GM20431 (cell line): Measurements from ENCODE around the gene SNX6.
"Not testable (repeated sequence)": the region's sequence is repeated elsewhere in the genome, so short reads cannot be mapped to it uniquely, and the experiment has no call there.

Source experiments
- in situ Hi-C: fragments of 300-500 bp; cut with MseI, MboI; formaldehyde crosslinking; loops from one replicate; pipeline ENCODE4 v1.15.0; 2020; ENCODE audit warnings: low sequenced_read_pairs; ENCODE audit not compliant: unreplicated experiment

The SNX6 gene

DNA sequence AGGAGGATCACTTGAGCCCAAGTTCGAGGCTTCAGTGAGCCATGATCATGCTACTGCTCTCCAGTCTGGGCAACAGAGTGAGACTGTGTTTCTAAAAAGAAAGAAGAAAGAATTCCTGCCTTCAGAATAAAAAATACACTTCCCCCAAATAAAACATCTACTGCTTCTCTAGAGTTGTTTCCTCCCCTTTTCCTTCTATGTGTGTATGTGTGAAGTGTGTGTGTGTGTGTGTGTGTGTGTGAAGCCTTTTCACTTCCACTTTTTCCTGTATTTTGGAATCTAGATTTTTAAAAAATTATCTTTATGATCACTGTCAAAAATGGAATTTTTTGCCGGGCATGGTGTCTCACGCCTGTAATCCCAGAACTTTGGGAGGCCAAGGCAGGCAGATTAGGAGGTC, 12.6 kb upstream of the SNX6 start:
- in situ Hi-C loops: no loop called here

DNA sequence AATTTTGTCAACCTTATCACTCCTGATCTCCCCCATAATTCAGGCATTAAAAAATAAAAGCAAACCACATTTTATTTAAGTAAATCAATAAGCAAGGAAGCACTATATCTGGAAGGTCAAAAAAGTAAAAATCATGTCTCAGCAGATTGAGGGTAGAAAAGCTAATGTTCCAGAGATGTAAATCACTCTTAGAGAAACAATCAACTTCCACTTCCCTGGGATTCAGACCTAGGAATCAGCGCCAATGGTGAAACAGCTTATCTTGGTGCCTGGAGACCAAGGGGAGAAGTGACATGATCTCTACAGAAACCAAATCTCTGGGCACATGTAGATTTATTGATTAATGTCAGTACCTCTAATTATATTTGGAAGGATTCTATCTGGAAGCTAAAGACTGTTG, 10.9 kb upstream of the SNX6 start:
- in situ Hi-C loops: no loop called here

DNA sequence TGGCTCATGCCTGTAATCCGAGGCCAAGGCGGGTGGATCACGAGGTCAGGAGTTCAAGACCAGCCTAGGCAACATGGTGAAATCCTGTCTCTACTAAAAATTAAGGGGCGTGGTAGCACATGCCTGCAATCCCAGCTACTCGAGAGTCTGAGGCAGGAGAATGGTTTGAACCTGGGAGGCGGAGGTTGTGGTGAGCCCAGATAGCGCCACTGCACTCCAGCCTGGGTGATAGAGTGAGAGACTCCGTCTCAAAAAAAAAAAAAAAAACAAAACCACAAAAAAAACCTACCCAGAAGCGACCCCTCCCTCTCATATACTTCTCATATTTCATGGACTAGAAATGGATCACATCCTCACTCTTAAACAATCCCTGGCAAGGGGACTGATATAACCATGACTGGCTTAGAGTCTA, 4.4 kb upstream of the SNX6 start:
- in situ Hi-C loops: not testable (repeated sequence)

DNA sequence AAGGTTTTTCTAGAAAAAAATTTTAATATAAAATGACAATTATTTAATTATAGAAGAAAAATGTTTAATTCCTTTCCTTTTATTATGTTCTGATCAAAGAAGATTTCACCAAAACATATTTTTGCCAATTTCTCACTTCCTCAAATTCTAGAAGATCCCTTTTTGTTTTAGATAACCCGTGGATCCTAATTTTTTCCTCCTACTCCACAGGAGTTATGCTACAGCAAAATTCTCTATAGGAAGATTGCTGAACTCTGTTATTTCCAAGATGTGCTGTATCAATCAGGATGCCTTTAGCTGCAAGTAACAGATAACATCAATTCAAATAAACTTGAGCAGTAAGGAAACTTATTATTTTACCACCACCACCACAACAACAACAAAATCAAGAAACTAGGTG, 3.8 kb upstream of the SNX6 start:
- in situ Hi-C loops: no loop called here

DNA sequence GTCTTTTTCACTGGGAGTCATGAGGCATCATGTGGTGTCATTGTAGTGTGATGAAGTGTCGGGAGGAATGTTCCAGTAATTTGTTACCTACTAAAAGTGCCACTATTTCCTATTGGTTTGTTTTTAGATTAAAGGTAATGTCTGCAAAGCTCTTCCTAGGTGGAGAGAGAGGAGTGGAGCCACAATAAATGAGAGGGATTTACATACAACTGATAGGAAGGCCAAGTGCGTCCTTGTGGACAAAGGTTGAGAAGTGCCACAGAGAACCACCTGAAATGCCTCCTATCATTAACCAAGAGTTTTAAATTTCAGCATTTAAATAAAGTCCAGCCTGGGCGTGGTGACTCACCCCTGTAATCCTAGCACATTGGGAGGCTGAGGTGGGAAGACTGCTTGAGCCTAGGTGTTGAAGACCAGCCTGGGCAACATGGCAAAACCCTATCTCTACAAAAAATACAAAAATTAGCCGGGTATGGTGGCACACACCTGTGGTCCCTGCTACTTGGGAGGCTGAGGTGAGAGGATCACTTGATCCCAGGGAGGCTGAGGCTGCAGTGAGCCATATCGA, 2.5 kb upstream of the SNX6 start:
- in situ Hi-C loops: no loop called here

DNA sequence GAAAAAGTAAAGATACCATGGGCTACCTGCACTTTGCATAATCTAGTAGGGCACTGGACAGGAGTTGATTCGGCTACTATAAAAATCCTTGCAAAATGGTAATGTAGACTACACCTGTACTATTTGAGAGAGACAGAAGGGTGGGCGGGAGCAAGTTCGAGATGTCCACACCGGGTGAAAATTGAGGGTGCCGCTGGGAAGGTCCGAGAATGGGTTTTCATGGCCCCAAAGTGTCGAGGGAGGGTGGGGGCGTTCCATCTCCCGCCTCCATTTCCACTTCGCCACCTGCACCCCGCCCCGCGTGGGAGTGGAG, 648 bp downstream of the SNX6 start:
- in situ Hi-C loops: no loop called here

DNA sequence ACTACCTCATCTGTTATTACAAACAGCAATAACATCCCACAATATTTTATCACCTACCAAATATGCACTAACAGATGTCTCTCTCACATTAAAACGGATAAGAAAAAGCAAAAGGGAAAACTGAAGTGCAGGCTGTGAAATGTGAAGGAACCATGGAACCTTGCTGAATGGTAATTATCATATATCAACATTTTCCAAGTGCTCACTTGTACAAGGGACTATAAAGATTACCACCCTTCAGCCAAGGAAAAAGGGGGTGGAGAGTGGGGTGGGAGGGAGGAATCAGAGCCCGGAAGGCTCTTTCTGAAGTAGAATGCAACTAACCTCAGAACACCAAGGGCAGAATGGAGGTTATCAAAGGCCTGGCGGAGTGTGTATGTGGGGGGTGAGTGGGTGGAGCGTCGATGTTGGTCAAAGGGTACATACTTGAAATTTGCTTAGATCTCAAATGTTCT, 1.2 kb downstream of the SNX6 start:
- in situ Hi-C loops: no loop called here

DNA sequence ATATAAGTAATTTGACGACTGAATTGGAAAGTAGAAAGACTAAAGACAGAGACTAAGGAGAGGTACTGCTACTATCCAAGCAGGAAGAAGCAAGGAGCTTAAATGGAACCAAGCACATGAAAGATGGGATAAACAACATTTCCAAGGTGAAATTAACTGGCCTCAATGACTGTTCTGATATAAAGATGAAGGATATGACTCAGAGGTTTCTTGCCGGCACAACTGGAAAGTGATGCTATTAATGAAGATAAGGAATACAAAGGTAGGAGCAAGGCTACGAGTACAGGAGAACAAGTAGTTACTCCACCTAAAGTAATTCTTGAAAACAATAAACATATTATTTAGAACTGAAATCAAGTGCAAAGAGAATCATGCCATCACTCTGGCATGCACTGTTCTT, 6.4 kb downstream of the SNX6 start:
- in situ Hi-C loops: no loop called here

DNA sequence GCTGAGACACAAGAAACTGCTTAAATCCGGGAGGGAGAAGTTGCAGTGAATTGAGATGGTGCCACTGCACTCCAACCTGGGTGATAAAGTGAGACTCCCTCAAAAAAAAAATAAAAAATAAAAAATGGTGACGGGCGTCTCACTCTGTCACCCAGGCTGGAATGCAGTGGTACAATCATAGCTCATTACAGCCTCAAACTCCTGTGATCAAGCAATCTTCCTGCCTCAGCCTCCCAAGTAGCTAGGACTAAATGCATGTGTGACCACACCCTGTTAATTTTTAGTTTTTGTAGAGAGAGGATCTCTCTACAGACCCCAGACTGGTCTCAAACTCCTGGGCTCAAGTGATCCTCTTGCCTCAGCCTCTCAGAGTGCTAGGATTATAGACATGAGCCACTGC, 9.1 kb downstream of the SNX6 start:
- in situ Hi-C loops: no loop called here

DNA sequence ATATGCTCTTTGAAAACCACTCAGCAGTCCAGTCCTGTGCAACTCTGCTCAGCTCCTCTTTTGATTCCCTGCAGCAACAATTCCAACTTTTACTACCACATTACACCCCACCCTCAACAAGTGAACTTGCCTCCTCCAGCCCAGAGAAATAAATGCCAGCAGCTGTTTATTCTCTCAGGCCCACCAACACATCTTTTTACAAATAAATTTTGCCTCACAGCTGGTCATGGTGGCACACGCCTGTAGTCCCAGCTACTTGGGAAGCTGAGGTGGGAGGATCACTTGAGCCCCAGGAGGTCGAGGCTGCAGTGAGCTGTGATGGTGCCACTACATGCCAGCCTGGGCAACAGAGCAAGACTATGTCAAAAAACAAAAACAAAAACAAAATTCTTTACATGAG, 9.8 kb downstream of the SNX6 start:
- in situ Hi-C loops: no loop called here

DNA sequence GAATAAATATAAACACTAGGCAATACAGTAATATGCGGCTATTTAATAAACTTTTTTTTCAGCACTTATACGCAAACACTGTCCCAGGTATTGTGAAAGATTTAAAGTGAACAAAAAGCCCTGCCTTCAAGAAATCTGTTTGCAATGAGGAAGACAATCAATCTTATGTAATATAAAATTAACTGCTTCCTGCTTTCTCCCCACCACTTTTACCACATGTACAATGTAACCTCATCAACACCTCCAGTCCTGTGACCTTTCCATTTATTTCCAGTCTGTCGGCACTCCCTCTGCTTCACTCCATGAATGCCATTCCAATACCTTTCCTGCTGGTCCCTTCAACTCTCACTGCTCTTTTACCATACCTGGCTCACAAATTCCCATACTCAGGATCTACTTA, 10.5 kb downstream of the SNX6 start:
- in situ Hi-C loops: no loop called here

DNA sequence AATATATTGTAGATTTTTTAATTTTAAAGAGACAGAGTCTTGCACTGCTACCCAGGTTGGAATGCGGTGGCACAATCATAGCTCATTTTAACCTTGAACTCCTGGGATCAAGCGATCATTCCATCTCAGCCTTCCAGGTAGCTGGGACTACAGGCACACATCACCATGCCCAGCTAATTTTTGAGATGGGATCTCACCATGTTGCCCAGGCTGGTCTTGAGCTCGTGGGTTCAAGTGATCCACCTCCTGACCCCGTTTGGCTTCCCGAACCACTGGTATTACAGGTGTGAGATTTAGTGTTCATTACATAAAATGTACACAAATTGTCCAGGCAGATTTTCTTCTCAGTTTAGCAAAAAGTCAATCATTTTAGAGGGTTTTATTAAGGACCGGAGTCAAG, 13.6 kb downstream of the SNX6 start:
- in situ Hi-C loops: no loop called here

DNA sequence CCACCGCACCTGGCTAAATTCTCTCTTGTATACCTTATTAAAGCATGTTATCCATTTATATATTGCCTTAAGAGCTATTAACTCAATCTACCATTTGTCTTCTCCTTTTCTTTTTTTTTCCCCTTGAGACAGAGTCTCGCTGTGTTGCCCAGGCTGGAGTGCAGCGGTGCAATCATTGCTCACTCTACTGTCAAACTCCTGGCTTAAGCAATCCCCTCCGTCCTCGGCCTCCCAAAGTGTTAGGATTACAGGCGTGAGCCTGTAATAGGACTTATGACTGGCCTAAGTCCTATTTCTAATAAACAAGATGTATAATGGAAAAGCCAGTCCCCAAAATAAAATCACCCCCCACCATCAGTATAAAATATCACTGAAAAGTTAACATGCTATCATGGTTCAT, 14.4 kb downstream of the SNX6 start:
- in situ Hi-C loops: no loop called here

DNA sequence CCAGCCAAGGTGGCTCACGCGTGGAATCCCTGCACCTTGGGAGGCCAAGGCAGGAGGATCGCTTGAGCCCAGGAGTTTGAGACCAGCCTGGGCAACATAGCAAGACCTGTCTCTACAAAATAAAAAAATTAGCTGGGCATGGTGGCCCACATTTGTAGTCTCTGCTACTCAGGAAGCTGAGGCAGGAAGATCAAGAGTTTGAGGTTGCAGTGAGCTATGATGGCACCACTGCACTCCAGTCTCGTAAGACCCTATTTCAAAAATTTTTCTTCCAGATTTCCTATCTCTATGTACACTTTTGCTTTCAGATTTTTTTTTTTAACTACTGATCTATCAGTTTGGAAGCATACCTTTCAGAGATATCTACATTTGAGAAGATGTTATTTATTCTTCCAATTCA, 15.3 kb downstream of the SNX6 start:
- in situ Hi-C loops: no loop called here

DNA sequence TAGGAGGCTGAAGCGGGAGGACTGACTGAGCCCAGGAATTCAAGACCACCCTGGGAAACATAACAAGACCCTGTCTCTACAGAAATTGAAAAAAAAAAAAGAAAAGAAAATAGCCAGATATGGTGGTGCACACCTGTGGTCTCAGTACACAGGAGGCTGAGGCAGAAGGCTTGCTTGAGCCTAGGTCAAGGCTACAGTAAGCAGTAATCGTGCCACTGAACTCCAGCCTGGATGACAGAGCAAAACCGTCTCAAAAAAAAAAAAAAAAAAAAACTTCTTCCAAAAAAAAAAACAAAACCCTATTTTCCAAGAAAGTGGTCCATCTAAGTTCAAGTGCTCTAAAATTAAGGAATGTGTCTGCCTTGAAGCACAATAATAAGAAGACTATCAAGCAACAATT, 19.8 kb downstream of the SNX6 start:
- in situ Hi-C loops: no loop called here

DNA sequence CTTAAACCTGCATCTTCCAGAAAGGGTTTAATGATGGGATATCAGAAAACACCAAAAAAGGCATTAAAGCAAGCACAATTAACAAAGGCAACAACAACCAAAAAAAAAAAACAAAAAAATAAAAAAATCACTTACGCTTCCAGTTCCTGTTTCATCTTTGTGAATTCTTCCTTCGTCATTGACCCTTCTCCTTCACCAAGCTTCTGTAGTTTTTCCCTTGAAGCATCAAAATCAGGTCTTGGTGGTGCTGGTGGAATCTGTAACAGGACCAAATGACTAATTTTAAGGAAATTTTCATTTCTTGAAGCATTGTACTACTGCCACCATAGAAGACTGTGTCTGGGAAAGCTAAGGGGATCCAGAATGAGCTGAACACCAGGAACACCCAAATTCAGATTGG, 24.5 kb downstream of the SNX6 start:
- in situ Hi-C loops: no loop called here

DNA sequence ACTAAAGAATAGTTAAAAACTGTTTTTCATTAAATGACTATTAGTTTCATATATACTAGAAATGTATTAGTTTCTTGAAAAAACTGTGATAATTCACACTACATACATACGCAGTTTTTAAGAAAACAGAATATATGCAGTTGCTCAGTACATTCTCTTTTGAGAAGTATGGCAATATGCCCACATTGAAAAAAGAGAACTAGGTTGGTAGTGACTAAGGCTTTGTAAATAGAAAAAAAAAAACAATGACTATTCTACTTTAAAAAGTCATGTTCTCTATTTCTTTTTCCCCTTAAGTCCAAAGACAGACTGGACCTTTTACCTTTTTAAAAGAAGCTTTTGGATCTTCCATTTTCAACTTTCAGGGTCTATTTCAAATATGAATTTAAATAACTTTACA, 25.0 kb downstream of the SNX6 start:
- in situ Hi-C loops: no loop called here

DNA sequence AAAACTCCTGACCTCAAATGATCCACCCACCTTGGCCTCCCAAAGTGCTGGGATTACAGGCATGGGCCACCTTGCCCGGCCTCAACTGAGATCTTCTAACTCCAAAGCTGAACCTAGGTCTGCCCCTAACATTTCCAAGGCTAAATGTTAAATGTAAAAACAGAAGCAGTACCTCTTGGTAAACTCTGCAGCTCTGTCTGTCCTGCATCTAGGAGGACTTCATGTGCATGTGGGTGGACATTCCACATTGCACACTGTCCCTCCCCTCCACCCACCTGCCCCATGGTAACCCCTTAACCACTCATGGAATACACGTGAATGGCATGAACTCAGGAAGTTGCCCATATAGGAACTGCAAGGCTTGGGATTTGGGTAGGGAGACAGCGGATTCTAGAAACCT, 33.1 kb downstream of the SNX6 start:
- in situ Hi-C loops: no loop called here

DNA sequence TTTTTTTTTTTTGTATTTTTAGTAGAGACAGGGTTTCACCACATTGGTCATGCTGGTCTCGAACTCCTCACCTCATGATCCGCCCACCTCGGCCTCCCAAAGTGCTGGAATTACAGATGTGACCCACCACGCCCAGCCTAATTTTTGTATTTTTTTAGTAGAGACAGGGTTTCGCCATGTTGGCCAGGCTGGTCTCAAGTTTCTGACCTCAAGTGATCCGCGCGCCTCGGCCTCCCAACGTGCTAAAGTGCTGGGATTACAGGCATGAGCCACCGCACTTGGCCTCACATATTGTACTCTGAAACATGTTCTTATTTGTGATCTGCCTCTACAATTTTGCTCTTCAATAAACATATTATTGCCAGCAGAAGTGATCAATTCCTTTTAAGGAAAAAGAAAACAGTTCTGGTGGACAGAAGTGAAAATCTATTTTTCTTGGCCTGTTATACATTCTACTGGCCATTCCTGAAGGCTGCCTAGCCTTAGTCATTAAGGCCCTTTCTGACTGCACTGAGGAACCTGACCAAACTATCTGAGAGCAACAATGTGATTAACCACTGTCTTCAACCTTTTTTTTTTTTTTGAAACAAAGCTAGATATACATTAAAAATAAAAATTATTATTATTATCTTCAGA, 36.1 kb downstream of the SNX6 start:
- in situ Hi-C loops: no loop called here

DNA sequence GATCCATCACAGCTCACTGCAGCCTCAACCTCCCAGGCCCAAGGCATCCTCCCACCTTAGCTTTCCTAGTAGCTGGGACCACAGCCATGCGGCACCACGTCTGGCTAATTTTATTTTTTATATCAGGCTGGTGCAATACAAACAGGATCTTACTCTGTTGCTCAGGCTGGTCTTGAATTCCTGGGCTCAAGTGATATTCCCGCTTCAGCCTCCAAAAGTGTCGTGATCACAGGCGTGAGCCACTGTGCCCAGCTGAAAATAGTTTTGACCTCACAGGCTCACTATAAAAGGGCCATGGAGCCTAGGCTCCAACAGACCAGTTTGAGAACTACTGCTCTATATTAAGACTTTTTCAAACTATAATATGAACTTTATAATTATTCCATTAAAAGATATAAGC, 37.3 kb downstream of the SNX6 start:
- in situ Hi-C loops: no loop called here

DNA sequence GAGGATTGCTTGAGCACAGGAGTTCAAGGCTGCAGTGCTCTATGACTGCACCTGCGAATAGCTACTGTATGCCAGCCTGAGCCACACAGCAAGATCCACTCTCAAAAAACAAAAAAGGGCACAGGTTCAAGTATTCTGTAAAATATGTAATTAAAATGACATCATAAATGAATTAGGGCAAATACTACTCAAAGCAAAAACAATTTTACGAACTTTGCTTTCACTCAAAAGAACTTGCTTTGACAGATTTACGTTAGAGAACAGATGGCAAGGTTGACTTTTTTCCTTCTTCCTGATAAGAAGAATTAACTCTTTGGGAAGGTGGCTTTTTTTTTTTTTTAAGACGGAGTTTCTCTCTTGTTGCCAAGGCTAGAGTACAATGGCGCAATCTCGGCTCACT, 46.4 kb downstream of the SNX6 start:
- in situ Hi-C loops: no loop called here

DNA sequence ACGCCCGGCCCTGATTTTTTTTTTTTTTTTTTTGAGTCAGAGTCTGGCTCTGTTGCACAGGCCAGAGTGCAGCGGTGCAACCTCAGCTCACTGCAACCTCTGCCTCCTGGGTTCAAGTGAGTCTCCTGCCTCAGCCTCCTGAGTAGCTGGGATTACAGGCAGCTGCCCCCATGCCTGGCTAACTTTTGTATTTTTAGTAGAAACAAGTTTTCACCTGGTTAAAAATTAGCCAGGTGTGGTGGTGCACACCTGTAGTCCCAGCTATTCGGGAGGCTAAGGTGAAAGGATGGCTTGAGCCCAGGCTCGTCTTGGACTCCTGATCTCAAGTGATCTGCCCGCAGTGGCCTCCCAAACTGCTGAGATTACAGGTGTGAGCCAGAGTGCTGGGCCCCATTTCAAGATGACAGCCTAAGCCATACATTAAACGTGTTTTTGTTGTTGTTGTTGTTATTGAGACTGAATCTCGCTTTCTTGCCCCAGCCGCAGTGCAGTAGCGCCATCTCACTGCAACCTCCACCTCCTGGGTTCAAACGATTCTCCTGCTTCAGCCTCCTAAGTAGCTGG, 47.7 kb downstream of the SNX6 start:
- in situ Hi-C loops: no loop called here
